ENCODE results near the gene MGLL. TPM values are rescaled to one million over a fixed set of nuclear protein-coding genes. Genes with fewer than 3 reads are reported as not detected.
A peak's percentile ranks its signal among the peaks of the same experiment; 100 is the strongest.

Gene MGLL
- total RNA-seq, 3 donors from 2014 or later = 212 to 515 (median 221) TPM

DNA sequence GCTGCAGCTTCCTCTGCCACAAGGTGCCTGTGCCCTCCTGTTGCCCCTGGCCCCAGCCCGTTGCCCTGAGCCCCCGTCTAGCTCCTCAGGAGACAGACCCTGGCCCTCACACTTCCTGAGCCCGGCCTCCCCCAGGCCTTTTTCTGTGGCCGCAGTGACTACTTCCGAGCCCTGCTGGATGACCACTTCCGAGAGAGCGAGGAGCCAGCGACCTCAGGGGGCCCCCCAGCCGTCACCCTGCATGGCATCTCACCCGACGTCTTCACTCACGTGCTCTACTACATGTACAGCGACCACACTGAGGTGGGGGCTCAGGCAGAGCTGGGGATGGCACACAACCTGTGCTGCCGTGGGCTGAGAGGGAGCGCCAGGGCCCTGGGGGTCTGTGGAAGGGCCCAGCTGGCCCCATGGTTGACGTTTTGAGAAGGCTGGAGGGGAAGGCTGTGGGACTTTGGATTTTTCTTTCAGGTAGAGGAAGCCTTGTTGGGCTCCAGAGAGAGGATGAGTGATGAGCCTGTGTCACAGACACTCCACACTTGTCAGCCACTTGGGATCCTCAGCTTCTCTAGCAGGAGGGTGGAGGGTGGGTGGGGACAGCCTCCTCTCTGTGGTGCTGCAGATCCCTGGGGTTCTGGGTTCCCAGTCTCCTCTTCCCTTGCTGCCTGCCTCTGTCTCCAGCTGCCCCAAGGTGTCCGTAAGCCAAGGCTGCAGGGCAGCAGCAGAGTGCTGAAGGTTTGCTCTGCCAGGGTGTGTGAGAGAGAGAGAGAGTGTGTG, 144.6 kb downstream of the MGLL start:
- intact Hi-C loops (cut with DNase I, micrococcal nuclease) = no loop called here
- DNase-seq = peak in 2 of 3 donors; percentile 22 to 40

DNA sequence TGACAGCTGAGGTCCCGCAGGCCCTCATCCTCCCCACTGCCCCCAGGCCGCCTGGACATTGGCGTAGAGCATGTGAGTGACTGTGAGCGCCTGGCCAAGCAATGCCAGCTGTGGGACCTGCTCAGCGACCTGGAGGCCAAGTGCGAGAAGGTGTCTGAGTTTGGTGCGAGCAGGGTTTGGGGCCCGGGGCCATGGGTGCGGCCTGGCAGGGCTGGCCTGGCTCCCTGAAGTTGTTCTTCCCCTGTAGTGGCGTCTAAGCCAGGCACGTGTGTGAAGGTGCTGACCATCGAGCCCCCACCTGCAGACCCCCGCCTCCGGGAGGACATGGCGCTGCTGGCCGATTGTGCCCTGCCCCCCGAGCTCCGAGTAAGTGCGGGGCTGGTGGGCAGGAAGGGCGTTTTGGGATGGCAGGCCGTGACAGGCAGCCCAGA, 145.4 kb downstream of the MGLL start:
- Histone ChIP-seq H3K36me3 (ENCODE audit: low read depth) (no peaks in the 10 kb centered on the region), H3K4me3 (no peak overlapping the region), H3K9me3 (no peaks in the 10 kb centered on the region), H3K4me1 (ENCODE audit: low read depth) (peaks cover 9% of the 10 kb centered on the region)
- intact Hi-C loops (cut with DNase I, micrococcal nuclease) = no loop called here
- peak; percentile 1 to 50 (median 17) for DNase-seq
- TF ChIP-seq, protein P1, sequence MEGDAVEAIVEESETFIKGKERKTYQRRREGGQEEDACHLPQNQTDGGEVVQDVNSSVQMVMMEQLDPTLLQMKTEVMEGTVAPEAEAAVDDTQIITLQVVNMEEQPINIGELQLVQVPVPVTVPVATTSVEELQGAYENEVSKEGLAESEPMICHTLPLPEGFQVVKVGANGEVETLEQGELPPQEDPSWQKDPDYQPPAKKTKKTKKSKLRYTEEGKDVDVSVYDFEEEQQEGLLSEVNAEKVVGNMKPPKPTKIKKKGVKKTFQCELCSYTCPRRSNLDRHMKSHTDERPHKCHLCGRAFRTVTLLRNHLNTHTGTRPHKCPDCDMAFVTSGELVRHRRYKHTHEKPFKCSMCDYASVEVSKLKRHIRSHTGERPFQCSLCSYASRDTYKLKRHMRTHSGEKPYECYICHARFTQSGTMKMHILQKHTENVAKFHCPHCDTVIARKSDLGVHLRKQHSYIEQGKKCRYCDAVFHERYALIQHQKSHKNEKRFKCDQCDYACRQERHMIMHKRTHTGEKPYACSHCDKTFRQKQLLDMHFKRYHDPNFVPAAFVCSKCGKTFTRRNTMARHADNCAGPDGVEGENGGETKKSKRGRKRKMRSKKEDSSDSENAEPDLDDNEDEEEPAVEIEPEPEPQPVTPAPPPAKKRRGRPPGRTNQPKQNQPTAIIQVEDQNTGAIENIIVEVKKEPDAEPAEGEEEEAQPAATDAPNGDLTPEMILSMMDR (IDR thresholded peaks at IDR 0.05) = no peak
- no peak for ATAC-seq

More for the DNA sequence above, 144.6 kb downstream of the MGLL start:
- TF ChIP-seq, protein P1 (IDR thresholded peaks at IDR 0.05) = no peak
- Histone ChIP-seq H3K4me3 (no peak overlapping the region), H3K4me1 (ENCODE audit: low read depth) (peaks cover 9% of the 10 kb centered on the region), H3K36me3 (ENCODE audit: low read depth) (no peaks in the 10 kb centered on the region), H3K9me3 (no peaks in the 10 kb centered on the region)
- no peak for ATAC-seq

DNA sequence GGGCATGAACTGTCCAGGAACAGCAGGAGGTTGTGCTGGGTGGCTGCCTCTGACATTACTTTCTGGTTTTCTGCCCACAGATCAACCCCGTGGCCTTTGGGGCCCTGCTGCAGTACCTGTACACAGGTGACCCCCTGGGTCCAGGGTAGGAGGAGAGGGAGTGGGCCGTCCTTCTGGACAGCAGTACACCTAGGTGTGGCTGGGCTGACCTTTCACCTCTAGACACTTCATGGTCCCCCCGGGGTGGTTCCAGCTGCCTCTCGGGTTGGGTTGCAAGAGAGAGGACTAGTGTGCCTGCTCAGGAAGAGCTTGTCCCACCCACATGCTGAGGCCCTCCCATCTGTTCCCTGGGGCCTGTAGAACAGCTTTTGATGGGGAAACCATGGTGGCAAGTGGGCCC, 145.9 kb downstream of the MGLL start:
- H3K9me3 ChIP-seq = no peaks in the 10 kb centered on the region
- no peaks in the 10 kb centered on the region for H3K36me3 ChIP-seq (ENCODE audit: low read depth)
- intact Hi-C loops (cut with DNase I, micrococcal nuclease) = no loop called here
- DNase-seq = peak; percentile 2 to 33 (median 18)
- no peak for ATAC-seq
- peaks cover 9% of the 10 kb centered on the region for H3K4me1 ChIP-seq (ENCODE audit: low read depth)
- TF ChIP-seq, protein P1 (IDR thresholded peaks at IDR 0.05) = no peak
- no peak overlapping the region for H3K4me3 ChIP-seq

DNA sequence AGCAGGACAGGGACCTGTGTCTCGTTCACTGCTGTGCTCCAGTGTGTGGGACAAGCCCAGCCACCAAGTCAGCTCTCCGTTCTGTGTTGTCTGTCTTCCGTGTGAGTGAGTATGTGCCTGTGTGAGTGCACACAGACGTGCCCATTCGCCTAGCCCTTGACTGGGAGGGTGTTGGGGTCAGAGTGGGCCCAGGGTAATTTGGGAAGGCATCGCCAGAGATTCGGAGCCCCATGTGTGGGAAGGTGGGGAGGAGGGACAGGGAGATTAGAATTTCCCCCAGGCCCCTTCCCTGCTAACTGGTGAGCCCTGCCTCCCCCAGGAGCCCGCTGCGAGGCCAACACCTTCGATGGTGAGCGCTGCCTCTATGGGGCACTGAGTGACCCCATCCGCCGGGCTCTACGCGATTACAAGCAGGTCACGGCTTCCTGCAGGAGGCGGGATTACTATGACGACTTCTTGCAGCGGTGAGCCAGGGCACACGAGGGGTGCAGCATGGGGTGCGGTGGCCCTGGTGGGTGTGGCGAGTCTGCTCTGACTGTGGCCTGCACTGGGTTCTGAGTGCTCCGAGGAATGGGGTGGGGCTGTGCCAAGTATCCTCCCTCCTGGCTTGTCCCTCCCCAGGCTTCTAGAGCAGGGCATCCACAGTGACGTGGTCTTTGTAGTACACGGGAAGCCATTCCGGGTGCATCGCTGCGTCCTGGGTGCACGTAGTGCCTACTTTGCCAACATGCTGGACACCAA, 146.5 kb downstream of the MGLL start:
- H3K9me3 ChIP-seq = no peaks in the 10 kb centered on the region
- no peaks in the 10 kb centered on the region for H3K36me3 ChIP-seq (ENCODE audit: low read depth)
- no peak overlapping the region for H3K4me3 ChIP-seq
- DNase-seq (peak; percentile 12 to 45 (median 34)), ATAC-seq (no peak)
- intact Hi-C loops (cut with DNase I, micrococcal nuclease) = no loop called here
- TF ChIP-seq, protein P1 (IDR thresholded peaks at IDR 0.05) = no peak
- H3K4me1 ChIP-seq (ENCODE audit: low read depth) = peaks cover 9% of the 10 kb centered on the region

DNA sequence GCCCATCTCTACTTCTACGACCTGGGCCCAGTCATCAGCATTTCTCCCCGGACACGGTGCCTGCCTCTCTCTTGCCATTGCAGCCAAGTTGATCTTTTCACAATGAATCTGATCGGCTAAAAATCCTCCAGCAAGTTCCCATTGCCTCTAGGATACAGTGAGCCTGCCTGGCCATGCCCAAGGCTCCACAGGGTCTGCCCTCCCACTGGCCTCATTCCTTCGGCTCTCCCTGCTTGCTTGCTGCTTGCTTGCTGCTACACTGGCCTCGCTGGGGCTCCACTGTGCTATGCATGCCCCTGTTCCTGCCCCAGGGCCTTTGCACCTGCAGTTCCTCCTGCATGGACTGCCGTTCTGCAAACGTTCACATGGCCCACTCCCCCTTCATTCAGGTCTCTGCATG, 147.5 kb downstream of the MGLL start:
- Histone ChIP-seq H3K9me3 (no peaks in the 10 kb centered on the region), H3K36me3 (ENCODE audit: low read depth) (no peaks in the 10 kb centered on the region), H3K4me3 (no peak overlapping the region), H3K4me1 (ENCODE audit: low read depth) (peaks cover 9% of the 10 kb centered on the region)
- intact Hi-C loops (cut with DNase I, micrococcal nuclease) = no loop called here
- DNase-seq = peak; percentile 1 to 40 (median 25)
- ATAC-seq = no peak
- TF ChIP-seq, protein P1 (IDR thresholded peaks at IDR 0.05) = no peak

Measured in mucosa of descending colon (tissue), 3 donors.